HG03457 (cell line): ENCODE measurements around the gene INPP4B.

Source experiments
- ATAC-seq: cut with Tn5 transposase; IDR thresholded peaks from one replicate; pipeline ENCODE4 v1.9.1; 2021; ENCODE audit warnings: moderate number of reproducible peaks; ENCODE audit not compliant: unreplicated experiment

Gene INPP4B

GRCh38 chr4:142354794-142355420, 491.2 kb downstream of the INPP4B start:
- ATAC-seq = no peak

- no peak for ATAC-seq
Measured at GRCh38 chr4:142354041-142354440, 492.1 kb downstream of the INPP4B start.

GRCh38 chr4:142353149-142353738, 492.9 kb downstream of the INPP4B start:
- ATAC-seq = no peak

GRCh38 chr4:142352712-142353111, 493.4 kb downstream of the INPP4B start:
- ATAC-seq = no peak

- ATAC-seq = no peak
Measured at GRCh38 chr4:142351958-142352357, 494.1 kb downstream of the INPP4B start.

- no peak for ATAC-seq
Measured at GRCh38 chr4:142350871-142351270, 495.2 kb downstream of the INPP4B start.

- ATAC-seq = no peak
Measured at GRCh38 chr4:142348613-142349021, 497.5 kb downstream of the INPP4B start.

- ATAC-seq = no peak
Measured at GRCh38 chr4:142347241-142347640, 498.9 kb downstream of the INPP4B start.

- no peak for ATAC-seq
Measured at GRCh38 chr4:142345924-142346323, 500.2 kb downstream of the INPP4B start.

- ATAC-seq = no peak
Measured at GRCh38 chr4:142341268-142341667, 504.8 kb downstream of the INPP4B start.

GRCh38 chr4:142339053-142339452, 507.0 kb downstream of the INPP4B start:
- ATAC-seq = no peak

GRCh38 chr4:142336251-142336934, 509.7 kb downstream of the INPP4B start:
- no peak for ATAC-seq

GRCh38 chr4:142334931-142335330, 511.2 kb downstream of the INPP4B start:
- ATAC-seq = no peak

- no peak for ATAC-seq
Measured at GRCh38 chr4:142331646-142332045, 514.5 kb downstream of the INPP4B start.

- no peak for ATAC-seq
Measured at GRCh38 chr4:142331132-142331531, 515.0 kb downstream of the INPP4B start.

GRCh38 chr4:142330311-142330710, 515.8 kb downstream of the INPP4B start:
- ATAC-seq = no peak

- ATAC-seq = no peak
Measured at GRCh38 chr4:142329313-142329712, 516.8 kb downstream of the INPP4B start.

GRCh38 chr4:142326181-142326580, 519.9 kb downstream of the INPP4B start:
- no peak for ATAC-seq

- ATAC-seq = no peak
Measured at GRCh38 chr4:142324572-142324971, 521.5 kb downstream of the INPP4B start.

- ATAC-seq = no peak
Measured at GRCh38 chr4:142322996-142323395, 523.1 kb downstream of the INPP4B start.

- ATAC-seq = no peak
Measured at GRCh38 chr4:142318280-142318679, 527.8 kb downstream of the INPP4B start.

- ATAC-seq = no peak
Measured at GRCh38 chr4:142316913-142317312, 529.2 kb downstream of the INPP4B start.
